GM12874 (cell line): ENCODE results near the gene SERINC5.

ENCODE experiments used
- TF ChIP-seq, protein P1 (sequence below): IDR thresholded peaks from 2 replicates; pipeline ENCODE4 v1.5.1; 2011; ENCODE audit warnings: low read depth, mild to moderate bottlenecking, control low read depth, low read length, moderate library complexity; ENCODE audit not compliant: insufficient read depth

The SERINC5 gene

DNA sequence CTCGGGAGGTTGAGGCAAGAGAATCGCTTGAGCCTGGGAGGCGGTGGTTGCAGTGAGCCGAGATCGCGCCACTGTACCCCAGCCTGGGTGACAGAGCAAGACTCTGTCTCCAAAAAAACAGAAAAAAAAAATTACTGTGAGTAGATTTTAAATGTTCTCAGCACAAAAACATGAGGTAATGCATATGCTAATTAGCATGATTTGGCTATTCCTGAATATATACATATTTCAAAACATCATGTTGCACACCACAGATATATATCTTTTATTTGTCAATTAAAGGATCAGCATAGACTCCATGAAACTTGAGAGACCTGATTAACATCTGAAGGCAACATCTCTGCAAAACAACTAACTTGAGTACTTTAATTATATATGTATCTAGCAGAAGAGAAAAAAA is 117.4 kb downstream of the SERINC5 start:
- TF ChIP-seq, protein P1, sequence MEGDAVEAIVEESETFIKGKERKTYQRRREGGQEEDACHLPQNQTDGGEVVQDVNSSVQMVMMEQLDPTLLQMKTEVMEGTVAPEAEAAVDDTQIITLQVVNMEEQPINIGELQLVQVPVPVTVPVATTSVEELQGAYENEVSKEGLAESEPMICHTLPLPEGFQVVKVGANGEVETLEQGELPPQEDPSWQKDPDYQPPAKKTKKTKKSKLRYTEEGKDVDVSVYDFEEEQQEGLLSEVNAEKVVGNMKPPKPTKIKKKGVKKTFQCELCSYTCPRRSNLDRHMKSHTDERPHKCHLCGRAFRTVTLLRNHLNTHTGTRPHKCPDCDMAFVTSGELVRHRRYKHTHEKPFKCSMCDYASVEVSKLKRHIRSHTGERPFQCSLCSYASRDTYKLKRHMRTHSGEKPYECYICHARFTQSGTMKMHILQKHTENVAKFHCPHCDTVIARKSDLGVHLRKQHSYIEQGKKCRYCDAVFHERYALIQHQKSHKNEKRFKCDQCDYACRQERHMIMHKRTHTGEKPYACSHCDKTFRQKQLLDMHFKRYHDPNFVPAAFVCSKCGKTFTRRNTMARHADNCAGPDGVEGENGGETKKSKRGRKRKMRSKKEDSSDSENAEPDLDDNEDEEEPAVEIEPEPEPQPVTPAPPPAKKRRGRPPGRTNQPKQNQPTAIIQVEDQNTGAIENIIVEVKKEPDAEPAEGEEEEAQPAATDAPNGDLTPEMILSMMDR = no peak

DNA sequence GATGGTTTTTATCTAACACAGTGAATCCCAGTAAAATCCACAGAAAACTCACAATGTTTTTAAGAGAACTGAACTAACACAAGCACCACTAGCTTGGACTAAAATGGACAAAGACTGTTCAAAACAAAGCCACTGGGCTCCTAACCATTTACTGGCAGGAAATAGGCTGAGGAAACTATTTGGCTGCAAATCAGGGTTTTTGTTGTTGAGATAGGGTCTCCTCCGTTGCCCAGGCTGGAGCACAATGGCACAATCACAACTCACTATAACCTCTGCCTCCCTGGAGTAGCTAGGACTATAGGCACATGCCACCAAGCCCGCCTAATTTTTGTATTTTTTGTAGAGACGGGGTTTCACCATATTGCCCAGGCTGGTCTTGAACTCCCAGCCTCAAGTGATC is 121.0 kb downstream of the SERINC5 start:
- TF ChIP-seq, protein P1 = no peak

DNA sequence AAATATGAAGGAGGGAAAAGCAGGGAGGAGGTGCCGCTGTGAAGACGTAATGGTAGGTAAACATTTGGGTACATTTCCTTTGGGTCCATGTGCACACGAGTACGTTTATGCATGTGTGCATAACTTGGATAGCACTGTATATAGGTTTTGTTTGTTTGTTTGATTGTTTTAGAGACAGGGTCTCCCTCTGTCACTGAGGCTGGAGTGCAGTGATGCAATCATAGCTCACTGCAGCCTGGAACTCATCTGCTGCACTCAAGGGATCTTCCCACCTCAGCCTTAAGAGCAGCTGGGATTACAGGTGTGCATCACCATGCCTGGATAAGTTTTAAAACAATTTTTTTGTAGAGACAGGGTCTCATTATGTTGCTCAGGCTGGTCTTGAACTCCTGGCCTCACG is 126.7 kb downstream of the SERINC5 start:
- TF ChIP-seq, protein P1 = no peak

DNA sequence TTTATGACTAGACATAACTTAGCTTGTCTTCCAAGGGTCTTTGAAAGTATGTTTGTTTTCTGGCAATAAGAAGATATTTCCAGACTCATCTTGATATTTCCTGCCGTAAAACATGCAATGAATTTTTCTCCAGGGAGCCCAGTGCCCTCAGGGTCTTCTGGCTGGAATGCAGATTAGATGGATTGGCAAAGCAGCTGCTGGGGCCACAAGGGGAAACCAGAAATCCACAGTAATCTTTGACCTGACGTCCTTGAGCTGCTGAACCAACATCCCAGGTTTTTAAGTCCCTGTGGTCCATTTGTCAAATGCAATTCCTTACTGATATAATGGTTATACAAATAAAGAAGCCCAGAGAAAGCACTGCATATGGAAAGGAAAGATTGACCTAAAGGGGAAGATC is 127.7 kb downstream of the SERINC5 start:
- TF ChIP-seq, protein P1 = no peak

DNA sequence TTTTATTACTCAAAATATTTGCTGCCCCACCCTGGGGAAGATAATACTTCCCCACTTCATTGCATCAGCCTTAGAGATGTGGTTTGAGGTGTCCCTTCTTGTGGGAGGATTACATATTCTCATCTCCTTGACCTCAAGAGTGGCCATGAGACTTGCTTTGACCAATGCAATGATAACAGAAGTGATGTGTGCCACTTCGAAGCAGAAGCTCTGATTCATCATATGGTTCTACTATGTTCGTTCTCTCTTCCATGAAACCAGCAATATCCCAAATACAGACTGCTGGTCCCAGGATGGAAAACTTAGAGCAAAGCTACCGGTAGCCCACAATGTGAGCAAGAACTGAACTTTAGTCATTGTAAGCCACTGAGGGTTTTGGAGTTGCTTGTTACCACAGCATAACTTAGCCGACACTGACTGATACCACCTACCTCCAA is 128.7 kb downstream of the SERINC5 start:
- TF ChIP-seq, protein P1 = no peak

DNA sequence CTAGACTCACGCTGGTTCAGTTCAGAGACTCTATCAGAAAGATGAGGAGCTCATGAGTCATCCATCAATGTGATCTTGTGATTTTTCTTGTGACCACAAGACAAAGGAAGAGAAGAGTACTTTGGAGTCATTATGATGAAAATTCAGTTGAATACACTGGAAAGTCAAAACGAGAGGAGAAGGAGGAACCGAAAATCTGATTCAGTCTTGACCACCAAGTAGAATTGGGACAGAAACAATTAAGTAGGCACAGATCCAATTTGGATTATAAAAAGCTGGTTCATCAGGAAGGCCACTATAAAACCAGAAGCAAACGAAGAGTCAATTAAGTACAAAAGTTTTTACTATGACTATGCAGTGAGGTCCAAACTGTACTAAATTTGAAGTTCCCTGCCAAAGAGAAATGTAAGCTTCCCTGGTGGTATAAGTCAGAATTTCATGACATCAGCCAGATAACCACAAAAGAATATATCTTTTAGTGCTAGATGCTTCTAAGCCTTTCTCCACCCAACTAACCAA is 129.8 kb downstream of the SERINC5 start:
- TF ChIP-seq, protein P1 = no peak

DNA sequence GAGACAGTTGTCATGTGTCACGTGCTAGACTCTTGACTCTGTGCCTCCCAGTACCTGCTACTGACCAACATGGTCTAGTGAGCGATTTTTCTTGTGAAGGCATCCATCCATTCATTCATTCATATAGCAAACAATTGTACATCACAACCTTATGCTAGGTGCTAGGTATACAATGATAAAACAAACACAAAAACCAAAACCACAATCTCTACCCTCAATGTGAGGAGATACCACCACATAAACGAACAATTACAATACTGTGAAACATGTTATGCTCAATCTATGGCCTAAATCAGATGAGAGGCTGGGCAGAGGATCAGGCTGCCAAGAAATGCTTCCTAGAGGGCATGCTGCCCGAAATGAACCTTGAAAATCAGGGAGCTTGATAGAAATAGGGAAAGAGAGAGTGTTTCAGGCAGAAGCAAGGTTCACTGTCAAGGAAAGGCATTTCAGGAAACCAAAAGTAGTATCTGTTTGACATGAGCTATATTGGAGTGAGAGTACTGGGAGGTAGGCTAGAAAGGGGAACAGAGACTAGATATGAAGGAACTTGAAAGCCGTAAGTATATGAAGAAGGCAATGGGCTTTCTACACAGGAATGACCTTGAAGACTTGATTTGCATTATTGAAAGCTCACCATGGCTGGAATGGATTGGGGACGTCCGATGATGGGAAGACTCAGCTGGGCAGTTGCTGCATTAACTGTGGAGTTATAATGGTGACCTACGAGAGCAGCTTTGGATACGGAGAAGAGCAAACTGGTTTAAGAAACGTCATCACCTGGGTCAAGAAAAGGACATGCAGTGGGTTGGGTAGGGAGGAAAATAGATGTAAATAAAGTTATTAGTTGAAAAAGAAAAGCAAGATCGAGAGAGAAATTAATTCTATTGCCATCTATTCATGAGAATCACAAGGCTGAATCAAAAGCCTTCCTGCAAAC is 130.6 kb downstream of the SERINC5 start:
- TF ChIP-seq, protein P1 = no peak
